ENCODE measurements around the gene MACROD2. TPM values are rescaled to one million over a fixed set of nuclear protein-coding genes. Genes with fewer than 3 reads are reported as not detected.
"Not testable (repeated sequence)": the region's sequence is repeated elsewhere in the genome, so short reads cannot be mapped to it uniquely, and the experiment has no call there.

The MACROD2 gene
- total RNA-seq, 1 experiment from 2014 or later = 2.3 TPM

GRCh38 chr20:14259689-14260088 lies 264.4 kb downstream of the MACROD2 start:
- no peak for DNase-seq (ENCODE audit: low spot score)

DNA sequence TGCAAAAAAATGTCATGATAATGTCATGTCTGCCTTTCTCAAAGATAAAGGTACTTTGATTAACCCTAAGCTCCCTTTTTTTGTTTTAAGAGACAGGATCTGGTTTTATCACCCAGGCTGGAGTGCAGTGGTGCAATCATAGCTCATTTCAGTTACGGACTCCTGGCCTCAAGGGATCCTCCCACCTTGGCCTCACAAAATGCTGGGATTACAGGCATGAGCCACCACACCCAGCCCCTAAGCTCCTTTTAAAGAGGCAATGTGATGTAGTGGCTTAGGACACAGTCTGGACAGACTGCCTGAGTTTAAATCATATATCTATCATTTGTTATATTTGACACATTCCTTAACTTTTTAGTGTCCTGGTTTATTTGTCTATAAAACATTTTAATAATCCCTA lies 265.1 kb downstream of the MACROD2 start:
- DNase-seq (ENCODE audit: low spot score) = no peak

DNA sequence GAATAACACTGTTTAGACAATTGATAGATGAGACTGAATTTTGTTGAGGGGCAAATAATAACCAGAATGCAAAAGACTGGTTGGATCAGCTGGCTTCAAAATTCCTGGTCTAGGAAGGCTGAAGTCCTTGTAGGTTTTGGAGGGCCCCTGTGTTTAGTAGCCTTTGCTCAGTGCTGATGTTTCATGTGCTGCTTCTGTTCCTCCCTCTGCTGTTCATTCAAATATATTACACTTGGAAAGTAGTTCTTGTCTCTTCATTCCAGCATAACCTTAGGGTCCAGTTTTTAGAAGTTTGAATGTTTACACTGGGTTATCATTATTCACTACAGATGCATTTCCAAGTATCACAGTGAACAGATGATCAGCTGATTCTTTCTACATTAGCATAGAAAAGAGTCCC lies 269.6 kb downstream of the MACROD2 start:
- peak; percentile 42 for DNase-seq (ENCODE audit: low spot score)

DNA sequence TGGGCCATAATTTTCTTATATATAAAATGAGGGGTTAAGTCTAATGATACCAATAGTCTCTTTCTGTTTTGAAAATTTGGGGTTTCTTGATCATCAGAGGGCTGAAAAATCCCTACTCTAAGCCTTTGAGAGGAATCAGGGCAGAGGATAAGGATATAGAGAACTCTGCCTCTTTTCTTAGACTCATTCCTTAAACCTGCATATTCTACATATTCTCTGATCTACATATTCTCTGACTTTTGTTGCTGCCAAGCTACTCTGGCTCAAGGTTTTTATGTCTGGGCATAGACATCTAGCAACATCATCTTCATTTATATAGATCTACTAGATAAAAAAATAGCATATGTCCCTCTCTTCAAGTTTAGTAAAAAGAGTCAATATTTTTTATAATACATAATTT lies 270.9 kb downstream of the MACROD2 start:
- DNase-seq (ENCODE audit: low spot score) = no peak

DNA sequence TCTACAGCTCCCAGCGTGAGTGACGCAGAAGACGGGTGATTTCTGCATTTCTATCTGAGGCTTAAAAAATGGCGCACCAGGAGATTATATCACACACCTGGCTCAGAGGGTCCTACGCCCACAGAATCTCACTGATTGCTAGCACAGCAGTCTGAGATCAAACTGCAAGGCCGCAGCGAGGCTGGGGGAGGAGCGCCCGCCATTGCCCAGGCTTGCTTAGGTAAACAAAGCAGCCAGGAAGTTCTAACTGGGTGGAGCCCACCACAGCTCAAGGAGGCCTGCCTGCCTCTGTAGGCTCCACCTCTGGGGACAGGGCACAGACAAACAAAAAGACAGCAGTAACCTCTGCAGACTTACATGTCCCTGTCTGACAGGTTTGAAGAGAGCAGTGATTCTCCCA lies 275.4 kb downstream of the MACROD2 start:
- DNase-seq (ENCODE audit: low spot score) = not testable (repeated sequence)

- no peak for DNase-seq (ENCODE audit: low spot score)
Measured at GRCh38 chr20:14282140-14282539, 286.8 kb downstream of the MACROD2 start.

DNA sequence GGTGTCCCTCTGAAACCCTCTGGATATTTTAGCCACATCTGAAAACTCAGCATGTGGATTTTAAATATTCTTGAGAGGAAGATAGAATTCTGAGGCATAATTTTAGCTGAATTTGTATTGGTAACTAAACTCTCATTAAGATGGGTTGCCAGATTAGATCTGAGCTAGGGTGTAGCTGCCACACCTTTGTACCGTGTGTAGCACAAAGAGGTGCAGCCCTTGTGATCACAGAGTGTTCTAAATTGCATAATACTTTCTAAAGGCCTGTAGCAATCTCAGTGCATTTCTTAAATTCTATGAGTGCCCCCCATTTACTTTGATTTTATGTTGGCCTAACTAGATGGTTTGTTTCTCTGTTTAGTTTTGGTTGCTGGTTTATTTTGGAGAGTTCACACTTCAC lies 289.1 kb downstream of the MACROD2 start:
- no peak for DNase-seq (ENCODE audit: low spot score)

GRCh38 chr20:14288341-14289330 lies 293.3 kb downstream of the MACROD2 start:
- DNase-seq (ENCODE audit: low spot score) = no peak

- DNase-seq (ENCODE audit: low spot score) = no peak
Measured at GRCh38 chr20:14291502-14291901, 296.2 kb downstream of the MACROD2 start.

- no peak for DNase-seq (ENCODE audit: low spot score)
Measured at GRCh38 chr20:14295238-14295637, 299.9 kb downstream of the MACROD2 start.

GRCh38 chr20:14295770-14296309 lies 300.5 kb downstream of the MACROD2 start:
- DNase-seq (ENCODE audit: low spot score) = no peak

DNA sequence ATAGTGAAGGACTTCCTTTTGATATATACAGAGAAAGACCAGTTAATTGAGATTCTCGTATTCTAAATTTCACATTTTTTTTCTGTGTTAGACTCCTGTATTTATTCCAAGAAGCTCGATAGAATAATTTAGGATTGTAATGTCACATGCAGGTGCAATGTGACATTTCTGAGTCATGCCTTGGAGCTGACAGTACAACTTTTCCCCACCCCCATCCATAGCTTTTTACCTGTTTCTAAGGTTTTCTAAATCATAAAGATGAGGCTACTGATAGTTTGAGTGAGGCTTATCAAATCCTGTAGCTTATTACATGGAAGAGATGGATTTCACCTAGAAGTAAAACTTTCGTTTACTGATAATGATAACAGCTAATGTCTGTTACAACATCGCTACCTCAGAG lies 304.5 kb downstream of the MACROD2 start:
- DNase-seq (ENCODE audit: low spot score) = no peak

- no peak for DNase-seq (ENCODE audit: low spot score)
Measured at GRCh38 chr20:14303106-14303505, 307.8 kb downstream of the MACROD2 start.

DNA sequence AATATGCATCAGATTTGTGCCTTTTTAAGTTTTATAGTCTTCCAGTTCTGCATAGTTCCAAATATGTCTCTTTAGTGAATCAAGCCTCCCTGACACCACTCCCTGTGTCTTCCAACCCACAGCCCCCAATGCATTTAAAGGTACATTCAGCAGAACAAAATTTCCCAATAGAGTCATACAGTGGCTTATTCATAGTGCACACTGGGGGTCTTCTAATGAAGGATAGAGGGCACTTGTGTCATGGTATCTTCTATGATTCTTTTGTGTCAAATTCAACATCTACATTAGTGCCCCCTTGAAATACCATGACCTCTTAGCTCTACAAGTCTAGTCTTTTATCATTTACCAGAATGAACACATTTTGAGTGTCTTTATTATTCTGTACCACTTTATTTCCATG lies 308.3 kb downstream of the MACROD2 start:
- DNase-seq (ENCODE audit: low spot score) = no peak

GRCh38 chr20:14304472-14304871 lies 309.2 kb downstream of the MACROD2 start:
- DNase-seq (ENCODE audit: low spot score) = no peak

GRCh38 chr20:14307956-14308355 lies 312.6 kb downstream of the MACROD2 start:
- no peak for DNase-seq (ENCODE audit: low spot score)

DNA sequence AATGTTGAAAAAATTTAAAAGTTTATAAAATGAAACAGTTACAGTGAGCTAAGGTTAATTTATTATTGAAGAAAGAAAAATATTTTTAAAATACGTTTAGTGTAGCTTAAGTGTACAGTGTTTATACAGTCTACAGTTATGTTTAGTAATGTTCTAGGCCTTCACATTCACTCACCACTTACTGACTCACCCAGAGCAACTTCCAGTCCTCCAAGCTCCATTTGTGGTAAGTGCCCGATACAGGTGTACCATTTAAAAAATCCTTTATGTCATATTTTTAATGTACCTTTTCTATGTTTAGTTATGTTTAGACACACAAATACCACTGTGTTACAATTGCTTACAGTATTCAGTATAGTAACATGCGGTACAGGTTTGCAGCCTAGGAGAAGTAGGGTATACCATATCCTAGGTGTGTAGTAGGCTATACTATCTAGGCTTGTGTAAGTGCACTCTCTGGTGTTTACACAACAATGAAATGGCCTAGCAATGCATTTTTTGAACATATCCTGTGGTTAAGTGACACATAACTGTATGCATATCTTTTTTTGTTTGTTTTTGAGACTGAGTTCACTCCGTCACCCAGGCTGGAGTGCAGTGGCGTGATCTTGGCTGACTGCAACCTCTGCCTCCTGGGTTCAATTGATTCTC lies 315.8 kb downstream of the MACROD2 start:
- no peak for DNase-seq (ENCODE audit: low spot score)

GRCh38 chr20:14312001-14312400 lies 316.7 kb downstream of the MACROD2 start:
- no peak for DNase-seq (ENCODE audit: low spot score)

DNA sequence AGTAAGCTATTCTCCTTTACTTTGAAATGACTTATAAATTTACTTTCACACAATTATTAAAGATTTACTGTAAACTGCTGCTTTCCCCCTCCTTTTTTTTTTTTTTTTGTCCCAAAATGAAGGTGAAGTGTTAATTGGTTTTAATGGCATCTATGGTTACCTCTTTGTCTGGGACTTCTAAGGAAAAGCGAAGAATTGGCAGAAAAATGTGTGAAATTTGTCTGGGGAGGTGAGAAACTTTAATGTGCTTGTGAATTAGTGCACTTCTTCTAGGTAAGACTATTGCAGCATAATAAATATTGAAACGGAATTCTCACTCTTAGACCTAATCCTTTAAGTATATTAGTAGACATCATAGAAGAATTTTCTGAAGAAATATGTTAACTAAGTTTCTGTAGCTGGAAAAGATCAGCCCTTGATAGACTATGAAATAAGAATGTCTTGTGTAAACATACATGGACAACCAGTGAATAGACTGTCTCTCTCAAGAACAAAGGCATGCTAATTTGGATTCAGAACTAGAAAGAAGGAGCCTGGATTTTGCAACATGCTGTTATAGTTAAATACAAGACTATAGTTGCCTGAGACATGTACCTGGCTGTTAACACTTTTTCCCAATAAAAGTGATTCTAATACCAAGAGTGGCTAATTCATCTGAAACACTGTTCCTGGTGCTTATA lies 318.2 kb downstream of the MACROD2 start:
- DNase-seq (ENCODE audit: low spot score) = no peak

DNA sequence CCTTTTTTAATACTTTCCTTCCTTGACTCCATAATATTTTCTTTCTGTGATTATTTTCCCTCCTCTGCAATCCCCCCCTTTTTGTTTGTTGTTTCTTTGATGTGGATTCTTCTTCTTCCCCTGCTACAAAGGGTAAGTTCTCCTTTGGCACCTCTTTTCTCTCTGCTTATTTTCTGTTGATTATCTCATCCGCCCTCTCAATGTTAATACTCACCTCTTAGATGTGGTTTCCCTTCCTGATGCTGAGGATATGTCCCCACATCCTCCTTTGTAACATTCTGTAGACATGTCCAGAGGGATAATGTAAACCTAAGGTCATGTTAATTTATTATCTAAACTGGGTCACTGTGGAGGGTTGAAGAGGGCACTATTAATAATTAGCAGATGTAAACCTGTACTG lies 324.4 kb downstream of the MACROD2 start:
- no peak for DNase-seq (ENCODE audit: low spot score)

- DNase-seq (ENCODE audit: low spot score) = no peak
Measured at GRCh38 chr20:14331646-14332045, 336.3 kb downstream of the MACROD2 start.

- DNase-seq (ENCODE audit: low spot score) = no peak
Measured at GRCh38 chr20:14332866-14333265, 337.6 kb downstream of the MACROD2 start.

All from HT-29 (cell line).